ENCODE data around the gene ITGB5.
"Not testable (repeated sequence)": the region's sequence is repeated elsewhere in the genome, so short reads cannot be mapped to it uniquely, and the experiment has no call there.

ITGB5 gene

DNA sequence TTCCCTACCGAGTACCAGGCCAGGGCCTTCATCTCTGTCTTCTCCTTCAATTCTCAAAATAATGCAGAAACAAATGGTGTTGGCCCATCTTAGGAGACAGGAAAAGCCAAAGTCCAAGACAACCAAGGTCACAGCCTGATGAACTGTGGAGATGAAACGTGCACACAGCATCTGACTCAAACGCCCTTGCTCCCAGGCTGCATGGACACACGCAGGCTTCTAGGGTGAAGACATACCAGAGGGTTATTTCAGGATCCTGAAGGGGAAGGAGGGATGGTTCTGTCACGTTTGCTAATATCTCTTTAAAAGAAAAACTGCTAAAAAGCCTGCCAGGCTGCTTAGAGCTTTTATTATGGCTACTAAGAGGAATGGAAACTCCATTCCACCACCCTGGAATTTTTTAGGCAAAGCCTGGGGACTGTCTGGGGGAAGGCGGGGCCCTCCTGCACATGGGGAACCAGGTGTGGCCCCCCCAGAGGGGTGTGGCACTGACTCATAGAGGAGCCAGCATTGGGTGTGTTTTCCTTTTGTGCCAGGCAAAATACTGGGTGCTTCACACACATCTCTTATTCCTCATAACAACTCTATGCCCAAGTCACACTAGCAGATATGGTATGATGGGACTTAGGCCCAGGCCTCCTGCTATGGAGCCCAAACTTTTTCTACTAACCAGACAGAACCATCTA is 94.0 kb downstream of the ITGB5 start:
- no peak for TF ChIP-seq ZFX (IDR thresholded peaks at IDR 0.05; ENCODE audit: borderline replicate concordance)
- TF ChIP-seq CTCF (IDR thresholded peaks at IDR 0.05), result no peak
- H3K27ac ChIP-seq, result no peak overlapping the region

DNA sequence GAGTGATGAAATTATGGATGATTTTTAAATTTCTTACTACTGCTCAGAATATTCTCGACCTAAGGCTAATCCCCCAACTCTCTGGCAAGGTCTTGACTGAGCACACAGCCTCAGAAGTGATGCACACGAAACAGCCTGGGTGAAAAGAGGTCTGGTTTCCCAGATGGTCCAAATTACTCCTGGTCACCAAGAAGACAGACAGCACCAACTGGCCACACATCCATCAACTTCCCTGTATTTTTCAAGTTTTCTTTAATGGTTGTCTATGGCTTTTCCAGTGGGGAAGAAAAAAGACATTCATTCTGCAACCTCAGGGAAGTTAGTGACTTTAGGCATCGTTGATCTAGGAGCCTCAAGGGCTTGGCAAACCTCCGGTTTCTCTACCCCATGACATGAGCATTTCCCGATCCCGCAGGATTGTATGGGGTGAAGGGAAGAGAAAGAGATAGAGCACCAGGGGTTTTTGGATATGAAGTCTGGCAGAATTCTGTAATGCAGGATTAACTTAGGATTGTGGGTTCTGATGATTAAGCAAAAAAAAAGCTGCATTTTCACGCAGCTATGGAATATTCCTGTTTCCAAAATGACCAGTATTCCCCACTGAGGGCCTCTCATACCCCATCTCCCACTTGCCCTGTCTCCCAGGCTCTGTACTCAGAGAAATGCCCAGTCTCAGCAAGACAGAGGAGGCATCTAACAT is 94.7 kb downstream of the ITGB5 start:
- TF ChIP-seq CTCF (IDR thresholded peaks at IDR 0.05), result no peak
- no peak for TF ChIP-seq ZFX (IDR thresholded peaks at IDR 0.05; ENCODE audit: borderline replicate concordance)
- H3K27ac ChIP-seq, result no peak overlapping the region

DNA sequence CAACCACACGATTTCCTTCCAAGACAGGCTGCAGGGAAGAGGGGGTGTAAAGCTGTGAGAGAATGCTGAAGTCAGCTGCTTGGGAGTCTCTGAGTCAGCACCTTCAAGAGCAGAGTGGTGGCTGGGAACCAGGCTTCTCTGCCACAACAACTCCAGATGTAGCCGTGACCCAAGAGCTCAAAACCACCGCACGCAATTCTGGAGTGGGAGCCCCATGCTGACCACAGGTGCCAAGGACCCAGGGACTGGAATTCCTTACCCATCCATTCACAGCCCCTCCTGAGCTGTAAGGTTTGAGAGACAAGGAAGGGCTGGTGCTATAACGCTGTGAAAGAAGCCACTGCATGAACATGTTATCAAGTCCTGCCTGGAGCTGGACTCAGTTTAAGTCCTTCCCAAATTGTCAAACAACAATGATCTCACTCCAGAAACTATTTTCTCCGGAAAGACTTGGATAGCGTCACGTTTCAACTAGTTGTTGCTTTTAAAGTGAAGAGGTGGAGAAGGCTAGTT is 95.5 kb downstream of the ITGB5 start:
- no peak overlapping the region for H3K27ac ChIP-seq
- TF ChIP-seq CTCF (IDR thresholded peaks at IDR 0.05) (no peak), ZFX (IDR thresholded peaks at IDR 0.05; ENCODE audit: borderline replicate concordance) (no peak)

DNA sequence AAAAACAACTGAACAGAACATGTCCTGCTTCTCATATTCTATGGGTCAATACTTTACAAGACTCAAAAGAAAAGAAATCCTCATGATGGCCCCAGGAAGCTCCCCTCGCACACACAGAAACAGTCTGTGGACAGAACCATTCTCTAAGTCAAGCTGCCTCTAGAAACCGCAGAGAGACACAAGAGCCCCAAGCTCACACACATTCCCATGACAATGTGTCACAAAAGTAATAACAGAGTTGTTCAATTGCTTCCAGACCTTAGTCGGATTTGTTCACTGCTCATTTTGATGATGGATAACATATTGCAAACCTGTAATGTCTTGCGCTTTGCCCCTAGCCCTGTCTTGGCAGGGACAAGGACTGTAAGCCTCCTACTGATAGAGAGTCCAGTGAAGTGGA is 96.0 kb downstream of the ITGB5 start:
- H3K27ac ChIP-seq, result no peak overlapping the region
- TF ChIP-seq ZFX (IDR thresholded peaks at IDR 0.05; ENCODE audit: borderline replicate concordance), result no peak
- no peak for TF ChIP-seq CTCF (IDR thresholded peaks at IDR 0.05)

GRCh38 chr3:124789103-124789502 is 98.1 kb downstream of the ITGB5 start:
- H3K27ac ChIP-seq, result not testable (repeated sequence)

GRCh38 chr3:124788254-124788745 is 98.9 kb downstream of the ITGB5 start:
- no peak overlapping the region for H3K27ac ChIP-seq
- TF ChIP-seq CTCF (IDR thresholded peaks at IDR 0.05), result no peak
- no peak for TF ChIP-seq ZFX (IDR thresholded peaks at IDR 0.05; ENCODE audit: borderline replicate concordance)

DNA sequence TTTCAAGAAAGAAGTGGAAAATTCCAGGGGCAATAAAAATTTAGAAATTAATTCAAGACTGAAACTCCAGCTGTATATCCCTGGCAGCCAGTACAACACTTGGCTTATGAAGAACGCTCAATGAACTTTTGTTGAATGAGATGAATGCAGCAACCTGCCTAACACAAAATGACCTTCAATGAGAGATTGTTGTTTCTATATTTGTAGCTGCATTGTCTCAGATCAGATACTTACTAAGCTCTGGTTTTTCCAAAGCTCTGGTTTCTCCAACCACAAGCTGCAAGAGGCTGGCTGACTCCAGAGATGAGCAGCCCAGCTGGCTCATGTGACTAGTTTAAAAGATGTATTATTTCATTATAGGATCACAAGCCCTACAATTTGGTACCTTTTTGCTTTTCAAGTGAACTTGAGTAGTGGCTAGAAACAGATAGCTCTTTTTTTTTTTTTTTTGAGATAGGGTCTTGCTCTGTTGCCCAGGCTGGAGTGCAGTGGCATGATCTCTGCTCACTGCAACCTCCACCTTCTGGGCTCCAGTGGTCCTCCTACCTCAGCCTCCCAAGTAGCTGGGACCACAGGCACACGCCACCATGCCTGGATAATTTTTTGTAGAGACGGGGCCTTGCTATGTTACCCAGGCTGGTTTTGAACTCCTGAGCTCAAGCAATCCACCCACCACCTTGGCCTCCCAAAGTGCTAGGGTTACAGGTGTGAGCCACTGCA is 99.5 kb downstream of the ITGB5 start:
- H3K27ac ChIP-seq, result peak overlapping the region; percentile 20; the same call in 1 of the 2 replicates

More for the DNA sequence above, 99.5 kb downstream of the ITGB5 start:
- TF ChIP-seq CTCF (IDR thresholded peaks at IDR 0.05), result no peak
- no peak for TF ChIP-seq ZFX (IDR thresholded peaks at IDR 0.05; ENCODE audit: borderline replicate concordance)
